GM19238 (cell line): Measurements from ENCODE around the gene NAP1L4.
"Not testable (repeated sequence)": the region's sequence is repeated elsewhere in the genome, so short reads cannot be mapped to it uniquely, and the experiment has no call there.

Experiments
- DNase-seq: peaks from one replicate; pipeline ENCODE4 v3.0.0; 2011; ENCODE audit warnings: low spot score; ENCODE audit not compliant: insufficient read length

NAP1L4 gene

DNA sequence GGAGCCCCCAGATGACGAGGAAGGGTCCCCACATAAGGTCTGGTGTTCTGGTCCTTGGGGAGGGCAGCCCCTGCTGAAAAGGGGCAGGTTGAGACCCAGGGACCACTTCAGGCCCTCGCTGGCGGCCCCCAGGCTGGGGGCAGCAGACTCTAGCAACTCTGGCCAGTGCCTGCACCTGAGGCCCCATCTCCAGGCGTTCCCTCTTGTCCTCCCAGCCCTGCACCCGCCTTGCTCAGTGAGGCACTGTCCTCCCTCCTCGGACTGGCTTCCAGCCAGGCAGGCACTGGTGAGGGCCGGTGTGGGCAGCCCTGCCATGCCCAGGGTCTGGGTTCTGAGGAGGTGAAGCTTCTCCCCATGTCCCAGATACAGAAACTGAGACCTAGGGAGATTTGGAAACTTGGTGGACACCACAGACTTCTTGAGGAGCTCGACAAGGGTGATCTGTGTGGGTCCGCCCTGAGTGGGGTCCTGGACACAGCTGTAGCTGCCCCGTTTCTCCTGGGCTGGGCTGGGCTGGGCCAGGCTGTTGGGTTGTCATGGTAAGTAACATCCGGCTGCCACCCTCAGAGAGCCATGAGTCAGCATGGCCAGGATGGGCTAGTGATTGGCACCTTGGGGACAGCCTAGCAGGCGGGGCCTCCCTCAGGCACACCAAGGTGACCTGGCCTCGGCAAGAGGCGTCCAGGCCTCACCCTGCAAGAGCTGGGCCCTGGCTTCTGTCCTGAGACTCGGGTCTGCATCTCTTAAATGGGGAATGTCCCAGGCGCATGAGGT lies 51.8 kb downstream of the NAP1L4 start:
- DNase-seq = no peak

DNA sequence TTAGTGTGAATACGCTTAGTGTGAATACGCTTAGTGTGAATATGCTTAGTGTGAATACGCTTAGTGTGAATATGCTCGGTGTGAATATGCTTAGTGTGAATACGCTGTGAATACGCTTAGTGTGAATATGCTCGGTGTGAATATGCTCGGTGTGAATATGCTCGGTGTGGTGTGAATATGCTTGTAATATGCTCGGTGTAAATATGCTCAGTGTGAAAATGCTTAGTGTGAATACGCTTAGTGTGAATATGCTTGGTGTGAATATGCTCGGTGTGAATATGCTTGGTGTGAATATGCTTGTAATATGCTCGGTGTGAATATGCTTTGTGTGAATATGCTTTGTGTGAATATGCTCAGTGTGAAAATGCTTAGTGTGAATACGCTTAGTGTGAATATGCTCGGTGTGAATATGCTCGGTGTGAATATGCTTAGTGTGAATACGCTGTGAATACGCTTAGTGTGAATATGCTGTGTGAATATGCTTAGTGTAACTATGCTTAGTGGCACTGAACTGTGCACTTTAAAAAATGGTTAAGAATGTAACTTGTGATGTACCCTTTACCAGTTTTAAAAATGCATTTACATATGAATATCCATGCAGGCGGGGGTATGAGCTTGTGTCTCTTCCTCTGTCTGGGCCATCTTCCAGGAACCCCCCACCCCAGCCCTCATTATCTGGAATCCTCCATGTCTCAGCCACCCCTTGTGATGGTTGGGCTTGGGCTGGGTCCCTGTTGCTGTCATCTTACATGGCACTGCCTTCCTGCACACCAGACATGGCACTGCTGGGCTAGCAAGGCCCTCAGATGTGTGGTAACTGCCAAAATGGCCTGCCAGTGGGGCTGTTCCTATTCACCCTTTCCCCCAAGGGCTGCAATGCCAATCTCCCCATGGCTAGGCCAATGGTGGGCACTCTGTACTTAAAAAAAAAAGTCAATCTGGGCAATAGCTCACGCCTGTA lies 53.4 kb downstream of the NAP1L4 start:
- DNase-seq = not testable (repeated sequence)

- not testable (repeated sequence) for DNase-seq
Observed at GRCh38 chr11:2937641-2938457, 54.3 kb downstream of the NAP1L4 start.

GRCh38 chr11:2934611-2935239 lies 57.4 kb downstream of the NAP1L4 start:
- DNase-seq = no peak

- no peak for DNase-seq
Observed at GRCh38 chr11:2934021-2934550, 58.0 kb downstream of the NAP1L4 start.

- DNase-seq = no peak
Observed at GRCh38 chr11:2933375-2934020, 58.6 kb downstream of the NAP1L4 start.

DNA sequence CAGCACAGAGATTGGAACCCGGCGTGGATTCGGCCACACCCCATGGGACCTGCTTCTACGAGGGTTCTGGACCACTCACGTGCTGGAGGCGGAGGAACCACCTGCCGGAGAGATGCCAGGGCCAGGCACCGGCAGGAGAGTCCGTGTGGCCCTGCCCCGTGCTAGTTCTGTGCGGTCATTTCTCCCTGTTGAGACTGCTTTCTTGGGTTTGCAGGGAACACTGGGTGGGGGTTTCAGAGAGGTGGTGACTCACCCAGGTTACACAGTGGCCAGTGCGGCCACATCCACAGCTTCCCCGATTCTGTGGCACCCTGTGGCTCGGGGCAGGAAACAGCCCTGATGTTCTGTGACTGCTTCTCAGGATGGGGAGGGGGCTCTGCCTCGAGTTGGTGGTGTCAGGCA lies 59.3 kb downstream of the NAP1L4 start:
- DNase-seq = no peak

DNA sequence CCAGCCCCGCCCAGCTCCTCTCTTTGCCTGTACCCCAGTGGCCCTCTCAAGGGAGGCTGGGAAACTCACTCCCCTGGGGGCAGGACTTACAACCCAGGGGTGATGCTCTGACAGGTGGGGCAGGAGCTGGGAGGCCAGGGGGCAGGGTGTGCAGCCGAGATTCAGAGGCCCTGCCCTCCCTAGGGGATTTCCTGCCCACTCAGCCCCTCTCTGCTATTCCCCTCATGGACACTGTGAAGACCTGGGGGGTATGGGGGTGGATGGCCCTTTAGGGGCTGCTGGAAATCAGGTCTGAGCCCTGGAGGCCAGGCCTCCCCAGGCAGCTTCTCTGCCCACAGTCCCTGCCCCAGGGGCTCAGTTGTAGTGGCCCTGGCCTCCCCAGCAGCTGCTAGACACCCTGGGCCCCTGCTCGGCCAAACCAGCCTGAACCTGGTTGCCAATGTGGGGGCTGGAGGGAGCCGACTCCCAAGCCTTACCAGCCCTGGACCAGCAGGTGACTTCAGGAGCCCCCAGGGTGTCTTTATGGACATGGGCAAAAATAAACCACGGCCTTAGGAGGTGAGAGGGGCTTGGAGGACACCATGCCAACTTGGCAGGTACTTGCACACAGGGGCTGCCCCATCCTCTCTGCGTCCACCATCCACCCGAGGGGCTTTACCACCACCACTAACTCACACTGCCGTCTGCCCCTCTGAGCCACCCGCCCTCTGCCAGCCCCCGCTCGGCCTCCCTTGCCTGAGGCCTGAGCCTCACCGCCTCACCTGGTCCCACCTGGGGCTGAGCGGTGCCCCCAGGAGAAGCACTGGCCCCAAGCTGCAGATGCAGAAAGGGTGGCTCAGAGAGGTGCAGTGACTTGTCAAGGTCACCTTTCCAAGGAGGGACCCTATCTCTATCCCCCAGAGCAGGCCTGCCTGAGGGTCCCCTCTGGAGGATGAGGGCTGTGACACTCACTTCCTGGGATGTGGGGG lies 60.1 kb downstream of the NAP1L4 start:
- DNase-seq = no peak

DNA sequence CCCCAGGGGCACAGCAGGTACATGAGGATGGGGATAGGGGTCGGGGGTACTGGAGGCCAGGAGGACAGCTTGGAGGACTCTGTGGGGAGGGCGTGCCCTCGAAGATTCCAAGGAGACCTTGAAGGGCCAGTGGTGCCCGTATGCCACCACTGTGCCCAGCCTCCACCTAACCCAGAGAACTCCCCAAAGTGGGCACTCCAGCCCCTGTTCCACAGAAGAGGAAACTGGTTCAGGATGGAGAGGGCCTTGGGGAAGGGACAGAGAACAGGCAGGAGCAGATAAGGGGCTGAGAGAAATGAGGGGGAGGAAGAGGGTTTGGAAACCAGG lies 60.7 kb downstream of the NAP1L4 start:
- no peak for DNase-seq

- peak; percentile 70 for DNase-seq
Observed at GRCh38 chr11:2930704-2931419, 61.3 kb downstream of the NAP1L4 start.

GRCh38 chr11:2929950-2930703 lies 62.0 kb downstream of the NAP1L4 start:
- peak; percentile 73 for DNase-seq

DNA sequence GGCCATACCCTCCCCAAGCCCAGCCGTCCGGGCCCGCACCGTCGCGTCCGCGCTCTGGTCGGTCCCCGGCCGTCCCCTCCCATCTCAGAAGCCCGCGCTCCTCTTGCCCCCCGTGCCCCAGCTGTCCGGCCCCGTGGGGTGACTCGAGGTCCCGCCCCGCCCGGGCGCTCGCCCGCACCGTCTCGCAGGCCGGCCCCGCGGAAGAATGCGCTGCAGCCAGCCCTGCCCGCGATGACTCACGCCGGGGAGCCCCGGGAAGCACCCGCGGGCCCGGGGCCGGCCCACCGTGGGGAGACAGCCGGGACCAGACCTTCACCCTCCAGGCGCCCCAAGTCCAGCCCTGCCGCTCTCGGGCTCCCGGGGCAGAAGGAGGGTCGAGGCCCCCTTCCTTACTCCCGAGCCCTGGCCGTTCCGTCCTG lies 62.6 kb downstream of the NAP1L4 start:
- no peak for DNase-seq

DNA sequence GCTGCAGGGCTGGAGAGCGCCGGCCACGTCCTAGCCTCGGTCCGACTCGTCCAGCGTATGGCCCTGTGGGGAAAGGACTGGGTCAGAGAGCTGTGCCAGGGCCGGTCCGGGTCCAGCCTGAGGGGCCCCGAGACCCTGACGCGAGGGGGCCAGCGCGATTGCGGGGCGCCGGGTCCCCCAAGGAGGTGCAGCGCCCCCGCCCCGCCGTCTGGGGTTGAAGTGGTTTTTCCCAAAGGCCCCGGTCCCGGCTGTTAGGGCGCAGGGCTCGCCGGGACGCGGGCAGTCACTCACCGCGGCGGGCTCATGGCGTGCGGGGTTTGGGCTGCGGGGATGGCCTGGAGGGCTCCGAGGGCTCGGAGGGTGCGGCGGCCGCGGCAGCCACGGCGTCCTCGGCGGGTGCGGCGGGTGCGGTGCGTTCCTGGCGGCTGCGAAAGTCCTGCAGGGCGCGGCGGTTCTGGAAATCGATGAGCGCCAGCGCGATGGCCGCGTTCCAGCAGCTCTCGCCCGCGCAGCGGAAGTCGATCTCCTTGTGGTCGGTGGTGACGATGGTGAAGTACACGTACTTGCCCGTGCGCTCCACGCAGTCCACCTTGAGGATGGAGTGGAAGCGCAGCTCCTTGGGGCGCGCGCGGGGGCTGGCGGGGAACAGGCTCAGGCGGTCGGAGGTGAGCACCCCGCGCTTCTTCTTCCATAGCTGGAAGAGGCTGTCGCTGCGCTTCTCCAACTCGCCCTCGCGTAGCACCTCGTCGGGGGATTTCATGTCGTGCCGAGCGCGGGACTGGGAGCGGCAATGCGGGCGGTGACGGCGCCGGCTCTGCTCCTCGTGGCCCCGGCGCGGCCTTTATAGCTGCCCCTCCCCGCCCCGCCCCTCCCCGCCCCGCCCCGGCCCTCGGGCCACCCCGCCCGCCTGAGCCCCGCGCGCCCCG lies 63.3 kb downstream of the NAP1L4 start, which contains the start of gene PHLDA2:
Gene PHLDA2 (minus strand): TSS at position 816 of the 926 bp plus-strand sequence. CDS start 56 bp downstream, at position 760.
- no peak for DNase-seq

DNA sequence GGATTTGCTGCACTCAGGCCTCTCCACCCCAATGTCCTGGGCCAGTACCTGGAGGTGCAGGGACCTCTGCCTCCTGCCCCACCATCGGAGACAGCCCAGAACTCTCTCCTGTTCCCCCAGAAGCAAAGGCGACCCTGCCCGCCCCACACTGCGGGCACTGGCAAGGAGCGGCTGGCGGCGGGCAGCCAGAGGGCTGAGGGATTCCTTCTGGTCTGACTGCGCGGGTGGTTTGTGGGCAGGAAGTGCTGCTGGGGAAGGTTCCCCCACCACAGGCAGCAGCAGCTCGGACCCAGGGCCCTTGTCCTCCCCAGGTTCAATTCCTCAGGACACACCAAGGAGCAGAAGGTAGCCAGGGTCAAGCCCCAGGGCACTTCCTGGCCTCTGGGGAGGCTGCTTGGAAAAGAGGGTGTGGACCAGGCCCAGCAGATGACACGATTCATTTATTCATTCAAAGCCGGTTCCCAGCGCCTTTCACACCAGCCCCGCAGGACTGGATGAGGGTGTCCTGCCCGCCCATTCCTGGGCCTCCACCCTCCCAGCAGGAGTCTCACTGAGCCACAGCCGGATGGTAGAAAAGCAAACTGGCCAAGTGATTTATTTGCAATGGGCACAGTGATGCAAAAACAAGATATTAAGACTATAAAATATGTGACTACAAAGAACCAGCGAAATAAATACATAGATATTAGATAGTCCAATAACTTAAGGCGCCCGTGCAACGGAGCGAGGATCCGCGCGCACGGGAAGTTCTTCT lies 64.1 kb downstream of the NAP1L4 start:
- DNase-seq = no peak

DNA sequence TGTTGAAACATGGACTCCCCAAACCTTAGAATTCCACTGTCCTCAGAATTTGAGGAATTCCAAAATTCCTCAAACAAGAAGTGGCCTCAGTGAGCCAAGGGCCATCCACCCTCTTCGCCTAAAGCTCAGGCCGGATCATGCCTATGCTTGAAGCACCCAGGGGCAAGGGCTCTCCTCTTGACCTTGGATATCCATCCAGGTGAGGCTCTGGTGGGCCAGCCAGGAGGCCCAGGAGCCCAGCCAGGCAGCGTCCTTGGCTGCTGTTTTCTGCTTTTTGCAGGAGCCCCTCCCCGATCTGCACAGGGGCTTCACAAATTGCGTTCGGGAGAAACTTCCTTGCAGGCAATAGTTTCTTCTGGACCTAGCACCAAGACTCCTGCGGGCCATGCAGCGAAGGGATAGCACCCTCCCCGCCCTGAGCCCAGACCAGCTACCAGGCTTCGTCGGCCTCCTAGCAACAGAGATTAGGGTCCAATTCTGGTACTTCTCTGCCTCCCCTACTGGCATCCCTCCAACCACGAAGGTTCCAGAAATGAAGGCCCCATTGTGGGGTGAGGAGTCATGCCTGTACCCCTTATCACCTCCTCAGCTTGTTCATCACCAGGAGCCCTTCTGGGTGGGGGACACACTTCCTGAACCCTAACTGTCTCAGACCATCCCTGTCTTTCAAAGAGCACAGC lies 64.9 kb downstream of the NAP1L4 start:
- no peak for DNase-seq
